ENCODE data around the gene ADISSP.
A peak's percentile ranks its signal among the peaks of the same experiment; 100 is the strongest.

ADISSP gene

DNA sequence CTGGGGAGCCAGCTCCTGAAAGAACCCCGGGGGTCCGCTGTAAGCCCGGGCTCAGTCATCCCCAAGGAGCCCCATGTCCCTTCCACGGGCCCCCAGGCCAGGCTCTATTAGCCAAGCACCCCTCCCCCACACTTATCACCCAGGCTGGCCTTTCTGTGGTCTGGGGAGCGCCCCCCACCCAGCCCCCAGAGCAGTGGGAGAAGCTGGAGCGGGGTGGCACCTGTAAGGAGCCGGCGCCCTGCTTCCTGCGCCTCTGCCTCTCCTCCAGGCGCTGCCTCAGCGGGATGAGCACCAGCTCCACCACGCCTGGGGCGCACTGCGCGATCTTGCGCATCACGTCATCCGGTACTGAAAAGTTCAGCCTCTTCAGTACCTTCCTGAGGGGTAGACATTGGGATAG lies 11.4 kb upstream of the ADISSP start:
- no peak for DNase-seq

GRCh38 chr20:3777716-3778629 lies 10.4 kb upstream of the ADISSP start:
- DNase-seq = peak; percentile 44 to 82

- DNase-seq = no peak
These were observed 9.8 kb upstream of the ADISSP start for GRCh38 chr20:3777381-3777715.

DNA sequence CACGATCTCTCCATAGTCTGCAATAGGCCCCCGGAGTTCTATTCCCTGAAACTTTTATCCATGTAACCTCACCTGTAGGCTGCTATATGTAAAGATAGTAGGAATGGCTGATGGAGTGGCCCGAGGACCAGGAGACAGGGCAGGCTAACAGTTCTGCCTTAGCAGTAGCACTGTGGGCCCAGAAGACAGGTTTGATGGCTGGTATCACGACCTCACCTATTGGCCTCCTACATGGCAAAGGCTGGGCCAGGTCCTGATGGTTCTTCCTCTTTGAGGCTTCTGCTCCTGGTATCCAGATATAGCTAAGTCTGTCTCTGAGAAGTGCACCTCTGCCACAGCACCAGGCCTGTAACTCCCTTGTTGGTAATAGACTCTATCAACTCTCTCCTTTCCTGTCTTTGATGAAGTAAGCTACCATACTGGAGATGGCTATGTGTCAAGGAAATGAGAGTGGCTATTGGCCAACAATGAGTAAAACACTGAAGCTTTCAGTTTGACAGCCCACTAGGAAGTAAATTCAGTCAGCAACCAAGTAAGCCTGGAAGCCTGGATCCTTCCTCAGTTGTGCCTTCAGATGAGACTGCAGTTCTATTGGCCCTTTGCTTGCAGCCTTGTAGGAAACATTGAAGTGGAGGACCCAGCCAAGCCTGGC lies 8.0 kb upstream of the ADISSP start:
- DNase-seq = no peak

- no peak for DNase-seq
These were observed 4.1 kb upstream of the ADISSP start for GRCh38 chr20:3771552-3772058.

DNA sequence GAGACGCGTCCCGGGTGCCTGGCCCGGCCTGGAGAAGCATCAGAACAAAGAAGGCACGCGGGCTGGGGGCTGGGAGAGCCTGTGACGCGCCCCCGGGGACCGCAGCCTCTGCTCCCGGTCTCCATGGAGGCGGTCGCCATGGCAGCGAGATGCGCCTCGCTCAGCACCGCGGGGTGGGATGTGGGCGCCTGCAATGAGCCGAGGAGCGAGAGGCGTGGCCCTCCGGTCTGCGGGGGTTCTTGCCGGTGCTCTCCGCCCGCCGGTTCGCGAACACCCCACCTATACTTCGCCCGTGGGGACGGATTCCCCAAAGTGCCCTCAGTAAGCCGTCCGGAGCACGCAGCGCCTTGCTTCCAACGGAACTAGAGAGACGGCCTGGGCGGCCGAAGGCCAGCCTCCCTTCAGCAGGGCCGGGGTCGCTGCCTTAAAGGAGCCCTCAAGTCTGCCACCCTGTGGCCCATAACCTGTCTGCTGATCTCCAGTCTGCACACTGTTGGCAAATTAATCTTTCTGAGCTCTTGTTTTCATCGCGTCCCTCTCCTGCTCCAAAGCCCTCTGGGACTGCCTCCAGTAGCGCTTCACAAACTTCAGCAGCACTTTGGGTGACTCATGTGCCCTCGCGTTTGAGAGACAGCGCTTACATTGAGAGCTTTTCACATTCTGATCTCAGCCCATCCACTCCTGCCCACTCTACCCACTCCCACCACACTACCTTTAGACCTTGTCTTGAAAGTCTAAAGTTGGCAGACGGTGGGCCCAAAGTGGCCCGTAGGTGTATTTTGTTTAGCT lies 983 bp upstream of the ADISSP start:
- DNase-seq = peak; percentile 69 to 87

DNA sequence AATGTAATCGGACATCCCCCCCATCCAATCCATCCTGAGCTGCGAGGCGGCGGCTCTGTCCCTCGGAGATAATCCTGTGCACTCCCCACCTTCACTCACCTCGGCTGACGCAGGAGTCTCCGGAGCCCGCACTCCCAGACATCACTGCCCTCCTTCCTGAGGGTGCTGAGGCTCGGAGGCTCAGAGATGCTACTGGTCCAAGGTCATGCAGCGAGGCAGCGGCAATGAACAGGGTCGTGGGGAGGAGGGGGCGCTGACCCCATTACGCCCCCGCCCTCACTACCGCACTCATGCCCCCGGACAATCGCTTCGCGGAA lies 485 bp downstream of the ADISSP start:
- DNase-seq = peak in 1 of 2 experiments; percentile 39

GRCh38 chr20:3766422-3767109 lies 987 bp downstream of the ADISSP start:
- no peak for DNase-seq

- no peak for DNase-seq
These were observed 2.2 kb downstream of the ADISSP start for GRCh38 chr20:3765171-3765882.

GRCh38 chr20:3764659-3765058 lies 2.9 kb downstream of the ADISSP start:
- DNase-seq = no peak

DNA sequence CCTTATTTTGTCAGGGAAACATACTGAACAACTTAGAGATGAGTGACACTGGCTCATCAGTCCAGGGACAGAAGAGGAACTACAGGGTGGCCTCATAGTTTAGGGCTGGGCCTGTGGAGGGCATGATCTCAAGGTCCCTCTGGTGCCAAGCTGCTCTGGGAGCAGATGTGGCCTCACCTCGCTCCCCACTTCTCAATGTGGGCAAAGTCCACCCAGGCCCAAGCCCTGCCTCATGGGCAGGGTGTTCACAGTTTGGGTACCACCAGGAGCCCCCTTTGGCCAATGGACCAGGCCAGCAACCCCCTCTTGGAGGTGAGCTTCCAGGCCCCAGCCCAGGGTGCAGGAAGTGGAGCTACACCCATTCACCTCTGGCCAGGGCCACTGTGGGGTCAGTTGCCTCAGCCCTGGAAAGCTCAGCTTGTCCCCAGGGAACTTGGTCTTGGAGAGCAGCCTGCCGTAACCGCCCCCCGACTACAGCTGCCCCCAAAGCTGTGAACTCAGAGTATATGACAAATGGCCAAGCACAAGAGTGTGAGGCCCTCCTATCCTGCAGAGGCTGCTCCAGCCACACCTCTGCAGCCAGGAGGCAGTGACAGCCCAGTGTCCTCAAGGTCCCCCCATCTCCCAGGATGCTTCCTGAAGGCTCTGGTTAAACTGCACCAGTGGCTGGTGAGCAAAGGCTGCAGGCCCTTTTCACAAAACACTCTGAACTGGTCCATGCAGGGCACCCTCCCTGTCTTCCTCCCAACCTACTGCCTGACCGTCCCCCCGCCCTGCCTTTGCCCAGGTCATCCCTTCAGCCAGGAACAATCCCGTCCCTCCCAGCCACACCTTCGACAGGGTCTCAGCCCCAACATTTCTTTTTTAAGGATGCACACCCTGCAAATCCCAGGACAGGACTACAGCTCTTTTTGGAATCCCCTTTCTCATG lies 3.6 kb downstream of the ADISSP start:
- no peak for DNase-seq

DNA sequence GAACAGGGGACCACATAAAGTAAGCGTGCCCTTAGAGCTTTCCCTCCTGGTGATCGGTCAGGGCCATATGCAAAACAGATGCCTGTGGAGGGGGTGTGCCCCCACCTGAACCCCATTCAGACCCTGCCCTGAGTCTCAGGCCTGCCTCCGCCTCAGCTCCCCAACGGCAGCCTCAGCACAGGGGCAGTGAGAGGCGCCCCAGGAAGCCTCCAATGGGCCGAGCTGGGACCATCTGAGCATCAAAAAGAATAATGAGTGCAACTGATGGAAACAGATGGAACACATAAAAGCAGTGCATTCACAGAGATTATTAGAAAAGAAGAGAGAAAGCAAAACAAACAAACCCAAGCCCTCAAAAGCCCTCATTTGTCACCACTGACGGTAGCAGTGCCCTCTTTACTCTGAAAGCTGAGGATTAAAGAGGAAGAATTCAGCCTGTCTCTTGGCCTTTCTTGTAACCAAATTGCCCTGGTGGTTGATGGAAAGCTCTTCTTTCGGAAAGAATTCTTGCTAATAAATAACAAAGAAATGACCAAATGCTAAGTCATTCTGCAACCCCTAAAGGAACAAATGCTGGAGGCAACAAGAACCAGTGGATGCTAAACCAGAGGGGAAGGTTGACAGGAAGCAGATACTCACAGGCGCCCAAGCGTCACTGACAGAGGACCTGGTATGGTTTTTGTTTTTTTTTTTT lies 6.8 kb downstream of the ADISSP start:
- DNase-seq = no peak

GRCh38 chr20:3759884-3760283 lies 7.7 kb downstream of the ADISSP start:
- no peak for DNase-seq

DNA sequence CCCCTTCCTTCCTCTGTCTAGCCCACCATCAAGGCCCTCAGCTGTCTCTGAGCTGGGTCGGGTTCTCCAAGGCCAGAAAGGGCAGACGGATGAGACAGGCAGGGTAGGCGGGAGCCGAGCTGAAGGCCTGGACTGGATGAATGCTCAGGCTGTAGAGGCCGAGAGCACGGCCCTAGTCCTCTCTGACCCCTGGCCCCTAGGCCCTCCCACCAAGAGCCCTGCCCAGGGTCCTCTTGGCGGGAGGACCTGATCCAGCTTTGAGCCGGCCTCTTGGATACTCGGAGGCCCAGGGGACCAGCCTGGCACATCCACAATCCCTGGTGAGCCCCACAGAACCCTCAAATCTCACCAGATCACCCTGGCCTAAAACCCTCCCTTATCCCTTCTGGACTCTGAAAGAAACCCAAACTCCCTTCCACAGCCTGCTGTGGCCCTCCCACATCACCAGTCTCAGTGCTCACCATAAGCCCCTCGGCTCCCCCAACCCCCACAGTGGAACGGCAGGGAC lies 8.2 kb downstream of the ADISSP start:
- DNase-seq = no peak

- DNase-seq = no peak
These were observed 9.0 kb downstream of the ADISSP start for GRCh38 chr20:3758566-3758965.

DNA sequence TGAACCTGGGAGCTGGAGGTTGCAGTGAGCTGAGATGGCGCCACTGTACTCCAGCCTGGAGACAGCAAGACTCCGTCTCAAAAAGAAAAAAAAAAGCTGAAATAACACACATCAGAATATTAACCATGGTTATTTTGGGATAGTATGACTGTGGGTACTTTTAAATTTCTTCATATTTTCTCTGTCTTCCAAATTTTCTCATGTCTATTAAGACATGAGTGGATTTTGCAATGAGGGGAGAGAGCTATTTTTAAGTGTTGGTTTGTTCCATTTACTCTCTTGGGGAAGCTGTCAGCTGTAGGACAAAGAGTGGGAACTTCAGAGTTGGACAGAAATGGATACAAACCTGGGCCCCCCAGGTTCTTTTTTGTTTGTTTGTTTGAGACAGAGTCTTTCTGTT lies 10.3 kb downstream of the ADISSP start:
- DNase-seq = no peak

DNA sequence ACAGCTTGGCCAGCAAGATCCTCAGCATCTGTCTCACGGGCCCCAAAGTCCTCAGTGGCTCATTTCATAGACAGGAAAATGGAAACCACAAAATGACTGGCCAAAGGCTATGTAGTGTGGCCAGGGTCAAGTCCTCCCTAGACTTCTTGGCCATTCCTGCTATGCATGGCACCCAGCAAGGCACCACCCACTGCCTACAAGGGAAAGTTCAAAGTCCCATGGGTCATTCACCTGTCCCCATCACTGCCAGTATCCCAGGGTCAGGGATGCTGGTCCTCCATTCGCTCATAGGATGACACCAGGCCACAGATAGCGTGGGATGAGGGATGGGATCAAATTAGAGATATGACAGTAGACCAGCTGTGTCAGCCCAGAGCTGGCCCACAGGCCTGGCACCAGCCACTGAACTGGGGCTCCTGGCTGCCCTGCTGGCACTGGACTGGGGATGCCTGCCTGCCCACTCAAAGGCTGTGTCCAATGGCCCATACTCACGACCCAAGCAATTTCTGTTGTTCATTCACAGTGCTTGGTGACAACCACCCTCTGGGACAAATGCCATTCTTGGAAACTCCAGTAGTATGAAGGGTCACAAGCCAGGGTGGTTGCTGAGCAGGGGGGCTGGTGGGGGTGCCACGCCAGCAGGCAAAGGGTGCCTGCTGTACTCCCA lies 11.6 kb downstream of the ADISSP start:
- DNase-seq = no peak

- no peak for DNase-seq
These were observed 12.3 kb downstream of the ADISSP start for GRCh38 chr20:3755269-3755668.

- no peak for DNase-seq
These were observed 13.3 kb downstream of the ADISSP start for GRCh38 chr20:3754276-3754630.

Data from NCI-H526 (cell line).